Activated naive CD4-positive, alpha-beta T cell treated with anti-CD3 and anti-CD28 coated beads, Interleukin-2, amount 50 U/mL, for 24 hours (primary cell): Measurements from ENCODE around the gene SIK2.

ENCODE experiments used
- H3K27ac Mint-ChIP-seq: one replicate; pipeline ENCODE4 v1.8.0; 2021; ENCODE audit warnings: mild to moderate bottlenecking, mixed read lengths
- H3K27me3 Mint-ChIP-seq: one replicate; pipeline ENCODE4 v1.8.0; 2021; ENCODE audit warnings: mixed read lengths
- H3K36me3 Mint-ChIP-seq: one replicate; pipeline ENCODE4 v1.8.0; 2021; ENCODE audit warnings: mixed read lengths
- H3K4me1 Mint-ChIP-seq: one replicate; pipeline ENCODE4 v1.8.0; 2021; ENCODE audit warnings: mixed read lengths
- H3K4me3 Mint-ChIP-seq: one replicate; pipeline ENCODE4 v1.8.0; 2021; ENCODE audit warnings: mild to moderate bottlenecking, mixed read lengths
- H3K9me3 Mint-ChIP-seq: one replicate; pipeline ENCODE4 v1.8.0; 2021; ENCODE audit warnings: mixed read lengths

SIK2 gene

DNA sequence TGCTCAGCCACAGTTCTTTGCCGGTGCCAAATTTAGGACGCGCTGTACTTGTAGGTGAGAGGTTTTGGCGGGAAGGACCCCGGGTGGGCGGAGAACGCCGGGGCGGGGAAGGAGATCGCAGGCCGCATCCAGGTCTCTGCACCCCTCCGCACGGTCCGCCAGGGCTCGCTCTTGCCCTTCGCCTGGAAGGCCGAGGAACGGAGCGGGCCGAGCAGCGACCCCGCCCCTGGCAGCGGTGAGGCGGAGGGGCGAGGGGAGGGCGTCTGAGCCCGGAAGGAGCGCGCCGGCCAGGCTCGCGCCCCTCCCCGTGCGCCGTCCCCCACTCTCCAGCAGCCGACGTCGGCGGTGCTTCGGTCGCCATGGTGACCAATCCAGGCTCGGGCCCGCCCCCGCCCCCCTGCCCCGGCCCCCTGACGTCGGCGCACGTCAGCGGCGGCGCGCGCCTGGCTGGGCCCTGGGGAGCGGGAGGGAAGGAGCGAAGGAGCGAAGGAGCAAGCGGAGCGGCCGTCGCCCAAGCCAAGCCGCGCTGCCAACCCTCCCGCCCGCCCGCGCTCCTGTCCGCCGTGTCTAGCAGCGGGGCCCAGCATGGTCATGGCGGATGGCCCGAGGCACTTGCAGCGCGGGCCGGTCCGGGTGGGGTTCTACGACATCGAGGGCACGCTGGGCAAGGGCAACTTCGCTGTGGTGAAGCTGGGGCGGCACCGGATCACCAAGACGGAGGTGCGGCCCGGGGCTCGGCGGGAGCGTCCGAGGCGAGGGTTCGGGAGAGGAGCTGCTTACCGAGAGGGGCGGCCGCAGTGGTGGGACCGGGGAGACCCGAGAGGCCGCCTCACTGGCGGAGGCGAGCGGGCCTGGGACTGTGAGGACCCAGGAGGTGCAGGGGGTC, at the start of gene SIK2:
Gene SIK2 (plus strand): TSS at position 471 of the 886 bp plus-strand sequence. CDS start 115 bp downstream, at position 586.
- peak within 1 kb of the TSS; percentile 95 for H3K4me3 Mint-ChIP-seq
- H3K27me3 Mint-ChIP-seq: no peaks in the 10 kb centered on the region
- peak within 1 kb of the TSS; percentile 90 for H3K27ac Mint-ChIP-seq
- H3K9me3 Mint-ChIP-seq: no peaks in the 10 kb centered on the region
- H3K4me1 Mint-ChIP-seq: peaks cover 30% of the 10 kb centered on the region
- no peaks in the 10 kb centered on the region for H3K36me3 Mint-ChIP-seq

DNA sequence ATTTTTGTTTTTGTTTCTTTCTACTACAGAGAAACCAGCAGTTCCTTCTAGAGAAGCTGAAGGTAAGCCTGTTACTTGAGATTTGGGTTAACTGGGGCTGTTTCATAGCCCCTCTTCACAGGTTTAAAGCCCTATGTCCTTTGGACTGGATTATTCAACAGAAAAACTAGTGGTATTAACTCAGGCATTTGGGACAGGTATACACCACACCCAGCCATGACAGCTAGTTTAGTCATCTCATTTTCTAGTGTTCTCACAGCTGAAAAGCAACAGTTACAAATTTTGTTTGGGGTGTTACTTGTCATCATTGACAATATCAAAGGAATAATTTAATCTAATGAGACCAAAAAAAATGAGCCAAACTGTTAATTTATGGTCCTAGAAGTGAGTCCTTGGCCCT, 47.7 kb upstream of the SIK2 start:
- H3K27ac Mint-ChIP-seq: no peak overlapping the region
- H3K9me3 Mint-ChIP-seq: no peaks in the 10 kb centered on the region
- no peaks in the 10 kb centered on the region for H3K4me1 Mint-ChIP-seq
- no peaks in the 10 kb centered on the region for H3K36me3 Mint-ChIP-seq
- peaks cover 4% of the 10 kb centered on the region for H3K27me3 Mint-ChIP-seq
- H3K4me3 Mint-ChIP-seq: no peak overlapping the region

DNA sequence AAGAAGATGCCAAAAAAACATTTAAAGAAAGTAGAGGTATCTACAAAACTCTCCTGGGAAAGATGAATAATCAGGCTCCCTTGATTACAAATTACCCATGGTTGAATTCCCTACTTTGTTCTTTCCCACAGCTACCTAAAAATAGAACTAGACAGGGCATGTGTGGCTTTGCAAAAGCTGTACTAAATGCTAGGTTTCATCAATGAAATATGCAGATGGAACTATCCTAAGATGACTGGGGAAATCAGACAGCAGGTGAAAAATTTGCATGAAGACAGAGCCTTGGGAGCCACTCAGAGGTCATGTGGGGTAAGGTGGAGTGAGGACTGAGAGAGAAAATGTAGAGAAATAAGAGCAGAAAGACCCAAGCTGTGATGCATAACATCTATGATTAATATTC, 47.0 kb upstream of the SIK2 start:
- Mint-ChIP-seq H3K27ac (no peak overlapping the region), H3K9me3 (no peaks in the 10 kb centered on the region), H3K4me1 (no peaks in the 10 kb centered on the region), H3K27me3 (peaks cover 4% of the 10 kb centered on the region), H3K36me3 (no peaks in the 10 kb centered on the region), H3K4me3 (no peak overlapping the region)

DNA sequence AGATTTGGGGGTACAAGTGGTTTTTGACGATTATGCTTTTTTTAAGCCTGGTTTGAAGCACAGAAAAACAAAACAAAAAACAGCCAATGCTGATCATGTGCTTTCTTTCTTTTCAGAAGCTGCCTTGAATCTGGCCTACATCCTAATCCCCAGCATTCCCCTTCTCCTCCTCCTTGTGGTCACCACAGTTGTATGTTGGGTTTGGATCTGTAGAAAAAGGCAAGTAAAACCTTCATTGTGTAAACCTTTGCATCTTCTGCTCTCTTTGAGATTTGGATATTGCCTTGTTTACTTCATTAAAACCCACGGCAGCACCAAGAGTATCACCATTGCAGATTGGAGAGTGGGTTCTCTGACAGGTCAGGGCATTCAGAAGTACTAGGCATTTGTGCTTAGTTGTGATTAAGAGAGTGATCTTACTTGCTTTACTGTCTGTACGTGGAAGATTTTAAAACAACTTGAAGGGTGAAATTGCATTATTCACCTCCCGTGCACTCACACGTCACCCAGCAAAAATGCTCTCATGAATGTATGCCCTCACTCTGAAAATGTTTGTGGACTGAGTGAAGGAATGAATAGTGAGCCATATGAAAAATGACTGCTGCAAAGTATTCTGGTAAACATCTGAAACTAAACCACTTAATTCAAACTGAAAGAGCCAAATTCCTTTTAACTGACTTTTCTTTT, 44.7 kb upstream of the SIK2 start:
- Mint-ChIP-seq H3K27me3 (peaks cover 4% of the 10 kb centered on the region), H3K9me3 (no peaks in the 10 kb centered on the region), H3K4me1 (no peaks in the 10 kb centered on the region), H3K4me3 (no peak overlapping the region), H3K36me3 (no peaks in the 10 kb centered on the region), H3K27ac (no peak overlapping the region)

DNA sequence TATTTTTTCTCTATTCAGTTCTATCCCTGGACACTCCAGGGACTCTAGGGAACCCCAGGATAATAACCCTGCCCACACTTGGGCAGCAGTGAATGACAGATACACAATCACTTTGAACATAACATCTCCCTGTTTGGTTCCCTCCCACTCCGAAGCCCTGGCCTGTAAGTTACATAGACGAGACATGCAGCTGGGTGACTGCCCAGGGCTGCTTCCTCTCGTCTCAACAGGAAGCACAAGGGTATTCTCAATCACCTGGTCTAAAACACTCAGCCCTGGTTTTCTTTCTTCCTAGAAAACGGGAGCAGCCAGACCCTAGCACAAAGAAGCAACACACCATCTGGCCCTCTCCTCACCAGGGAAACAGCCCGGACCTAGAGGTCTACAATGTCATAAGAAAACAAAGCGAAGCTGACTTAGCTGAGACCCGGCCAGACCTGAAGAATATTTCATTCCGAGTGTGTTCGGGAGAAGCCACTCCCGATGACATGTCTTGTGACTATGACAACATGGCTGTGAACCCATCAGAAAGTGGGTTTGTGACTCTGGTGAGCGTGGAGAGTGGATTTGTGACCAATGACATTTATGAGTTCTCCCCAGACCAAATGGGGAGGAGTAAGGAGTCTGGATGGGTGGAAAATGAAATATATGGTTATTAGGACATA, 42.3 kb upstream of the SIK2 start:
- H3K4me1 Mint-ChIP-seq: no peaks in the 10 kb centered on the region
- H3K36me3 Mint-ChIP-seq: no peaks in the 10 kb centered on the region
- H3K4me3 Mint-ChIP-seq: no peak overlapping the region
- no peaks in the 10 kb centered on the region for H3K27me3 Mint-ChIP-seq
- no peaks in the 10 kb centered on the region for H3K9me3 Mint-ChIP-seq
- no peak overlapping the region for H3K27ac Mint-ChIP-seq

DNA sequence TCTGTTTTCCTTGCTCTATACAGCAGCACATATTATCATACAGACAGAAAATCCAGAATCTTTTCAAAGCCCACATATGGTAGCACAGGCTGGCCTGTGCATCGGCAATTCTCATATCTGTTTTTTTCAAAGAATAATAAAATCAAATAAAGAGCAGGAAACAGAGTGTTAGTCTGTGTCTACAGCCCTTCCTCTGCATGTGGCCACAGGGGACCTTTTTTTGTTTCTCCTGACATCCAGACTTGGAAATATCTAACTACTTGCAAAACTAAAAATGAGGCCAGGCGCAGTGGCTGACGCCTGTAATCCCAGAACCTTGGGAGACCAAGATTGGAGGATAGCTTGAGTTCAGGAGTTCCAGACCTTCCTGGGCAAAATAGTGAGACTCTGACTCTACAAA, 41.4 kb upstream of the SIK2 start:
- H3K27me3 Mint-ChIP-seq: no peaks in the 10 kb centered on the region
- H3K9me3 Mint-ChIP-seq: no peaks in the 10 kb centered on the region
- H3K36me3 Mint-ChIP-seq: no peaks in the 10 kb centered on the region
- no peaks in the 10 kb centered on the region for H3K4me1 Mint-ChIP-seq
- H3K4me3 Mint-ChIP-seq: no peak overlapping the region
- H3K27ac Mint-ChIP-seq: no peak overlapping the region

DNA sequence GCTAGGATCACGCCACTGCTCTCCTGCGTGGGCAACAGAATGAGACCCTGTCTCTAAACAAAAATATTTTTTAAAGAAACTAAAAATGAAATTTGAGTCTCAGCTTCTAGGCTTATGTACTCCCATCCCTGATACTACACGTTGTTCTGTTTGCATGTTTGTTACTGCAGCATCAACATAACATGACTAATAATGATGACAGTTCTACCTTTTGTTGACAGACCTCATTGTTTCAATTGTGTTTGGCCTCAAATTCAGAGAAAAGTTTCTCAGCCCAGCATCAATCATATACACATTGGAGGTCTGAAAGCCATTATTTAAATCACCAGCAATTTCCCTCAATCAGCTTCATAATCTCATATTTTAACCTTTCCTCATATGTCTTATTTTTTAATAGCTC, 40.9 kb upstream of the SIK2 start:
- Mint-ChIP-seq H3K9me3 (no peaks in the 10 kb centered on the region), H3K27me3 (no peaks in the 10 kb centered on the region), H3K4me3 (no peak overlapping the region), H3K4me1 (no peaks in the 10 kb centered on the region), H3K27ac (no peak overlapping the region), H3K36me3 (no peaks in the 10 kb centered on the region)

DNA sequence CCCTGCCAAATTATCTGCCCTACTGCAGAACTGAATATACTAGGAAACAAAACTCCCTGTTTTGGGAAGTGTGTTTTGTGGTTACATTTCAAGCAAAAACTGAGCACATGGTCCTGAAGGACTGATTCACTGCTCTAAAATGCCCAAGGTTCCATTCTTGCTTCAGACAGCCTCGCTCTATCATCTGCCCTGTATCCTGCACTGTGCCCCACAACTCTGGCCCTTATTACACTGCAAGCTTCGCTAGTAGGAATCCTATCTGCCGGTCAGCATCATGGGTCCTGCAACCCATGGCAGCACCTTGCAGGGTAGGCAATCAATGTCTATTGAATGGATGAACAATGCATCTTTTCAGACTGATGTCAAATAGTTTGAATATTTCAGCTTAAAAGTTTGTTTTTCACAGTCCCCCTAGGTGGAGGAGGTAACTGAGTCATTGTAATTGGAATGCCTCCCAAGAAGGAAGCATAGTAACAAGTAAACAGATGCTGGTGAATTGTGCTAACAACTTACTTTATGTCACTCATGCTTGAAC, 40.4 kb upstream of the SIK2 start:
- Mint-ChIP-seq H3K4me1 (no peaks in the 10 kb centered on the region), H3K27ac (no peak overlapping the region), H3K36me3 (no peaks in the 10 kb centered on the region), H3K27me3 (no peaks in the 10 kb centered on the region), H3K4me3 (no peak overlapping the region), H3K9me3 (no peaks in the 10 kb centered on the region)

DNA sequence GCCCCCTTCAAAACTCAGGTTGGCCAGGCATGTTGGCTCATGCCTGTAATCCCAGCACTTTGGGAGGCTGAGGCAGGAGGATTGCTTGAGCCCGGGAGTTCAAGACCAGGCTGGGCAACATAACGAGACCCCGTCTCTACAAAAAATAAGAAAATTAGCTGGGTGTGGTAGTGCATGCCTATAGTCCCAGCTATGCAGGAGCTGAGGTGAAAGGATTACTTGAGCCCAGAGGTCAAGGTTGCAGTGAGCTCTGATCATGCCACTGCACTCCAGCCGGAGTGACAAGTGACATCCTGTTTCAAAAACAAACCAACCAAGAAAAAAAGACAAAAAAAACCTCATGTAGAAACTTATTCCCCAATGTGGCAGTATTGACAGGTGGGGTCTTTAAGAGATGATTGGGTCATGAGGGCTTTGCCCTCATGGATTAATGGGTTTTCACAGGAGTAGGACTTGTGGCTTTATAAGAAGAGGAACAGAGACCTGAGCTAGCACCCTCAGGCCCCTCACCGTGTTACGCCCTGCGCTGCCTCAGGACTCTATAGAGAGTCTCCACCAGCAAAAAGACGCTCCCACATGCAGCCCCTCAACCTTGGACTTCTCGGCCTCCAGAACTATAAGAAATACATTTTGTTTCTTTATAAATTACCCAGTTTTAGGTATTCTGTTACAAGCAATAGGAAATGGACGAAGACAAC, 39.4 kb upstream of the SIK2 start:
- Mint-ChIP-seq H3K4me3 (no peak overlapping the region), H3K27me3 (no peaks in the 10 kb centered on the region), H3K9me3 (no peaks in the 10 kb centered on the region), H3K36me3 (no peaks in the 10 kb centered on the region), H3K27ac (no peak overlapping the region), H3K4me1 (no peaks in the 10 kb centered on the region)

DNA sequence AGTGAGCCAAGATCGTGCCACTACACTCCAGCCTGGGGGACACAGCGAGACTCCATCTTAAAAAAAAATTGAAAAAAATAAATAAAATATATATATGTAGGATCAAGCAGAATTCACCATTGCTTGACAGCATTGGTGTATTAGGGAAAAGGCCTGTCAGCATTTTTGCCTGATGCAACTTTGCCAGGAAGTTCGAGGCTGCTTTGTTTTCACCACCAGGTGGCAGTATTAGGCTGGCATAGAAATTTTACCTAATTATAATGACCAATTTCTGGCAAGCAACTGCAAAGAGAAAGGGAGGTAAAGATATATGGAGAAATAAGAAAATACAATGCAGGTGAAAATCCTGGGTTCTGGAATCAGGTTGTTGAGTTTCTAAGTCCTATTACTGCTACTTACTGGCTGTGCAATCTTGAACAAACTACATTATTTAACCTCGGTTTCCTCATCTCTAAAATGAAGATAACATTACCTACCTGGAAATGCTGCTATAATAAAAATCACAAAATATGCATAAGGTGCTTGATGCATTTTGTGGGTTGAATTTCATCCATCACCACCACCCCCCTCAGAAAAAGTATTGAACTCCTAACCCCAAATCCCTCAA, 37.0 kb upstream of the SIK2 start:
- no peaks in the 10 kb centered on the region for H3K4me1 Mint-ChIP-seq
- H3K9me3 Mint-ChIP-seq: no peaks in the 10 kb centered on the region
- no peak overlapping the region for H3K4me3 Mint-ChIP-seq
- no peak overlapping the region for H3K27ac Mint-ChIP-seq
- H3K27me3 Mint-ChIP-seq: no peaks in the 10 kb centered on the region
- no peaks in the 10 kb centered on the region for H3K36me3 Mint-ChIP-seq

DNA sequence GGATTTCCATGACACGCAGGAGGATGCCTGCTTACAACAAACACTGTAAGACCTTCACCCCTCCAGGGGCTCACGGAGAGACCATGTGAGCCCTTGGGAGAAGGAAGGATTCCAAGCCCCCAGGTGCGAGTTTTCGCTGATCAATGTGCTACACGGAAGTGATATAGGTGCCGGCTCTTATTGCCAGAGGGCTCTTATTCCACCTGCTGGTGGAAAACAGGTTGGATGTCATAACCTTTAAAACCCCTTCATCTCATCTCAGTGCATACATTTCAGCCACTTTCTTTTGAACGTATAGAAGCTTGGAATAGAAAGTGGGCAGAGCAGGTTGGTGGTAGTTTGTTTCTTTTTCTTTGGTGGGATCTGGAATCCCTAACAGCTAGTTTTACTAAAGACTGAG, 35.9 kb upstream of the SIK2 start:
- no peak overlapping the region for H3K27ac Mint-ChIP-seq

DNA sequence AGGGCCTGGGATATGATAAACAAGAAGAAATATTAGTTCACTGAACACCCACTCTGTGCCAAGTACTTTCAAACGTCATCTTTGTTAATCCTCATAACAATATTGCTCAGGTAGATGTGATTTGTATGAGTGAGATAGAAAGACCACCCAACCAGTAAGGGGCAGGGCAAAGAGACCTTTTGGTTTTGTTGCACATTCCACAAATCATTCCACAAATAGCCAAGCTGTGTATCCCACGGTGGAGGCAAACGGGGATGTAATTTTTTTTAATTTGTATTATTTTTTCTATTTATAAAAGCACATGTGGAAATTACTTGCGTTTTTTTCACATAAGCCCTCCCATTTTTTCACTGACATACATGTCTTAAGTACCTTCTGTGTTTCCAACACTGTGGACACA, 32.8 kb upstream of the SIK2 start:
- H3K4me1 Mint-ChIP-seq: no peaks in the 10 kb centered on the region
- no peak overlapping the region for H3K4me3 Mint-ChIP-seq
- H3K9me3 Mint-ChIP-seq: no peaks in the 10 kb centered on the region
- no peak overlapping the region for H3K27ac Mint-ChIP-seq
- H3K36me3 Mint-ChIP-seq: no peaks in the 10 kb centered on the region
- H3K27me3 Mint-ChIP-seq: peaks cover 1% of the 10 kb centered on the region

More for the DNA sequence above, 35.9 kb upstream of the SIK2 start:
- H3K27me3 Mint-ChIP-seq: peaks cover 1% of the 10 kb centered on the region
- no peaks in the 10 kb centered on the region for H3K9me3 Mint-ChIP-seq
- H3K4me1 Mint-ChIP-seq: no peaks in the 10 kb centered on the region
- no peaks in the 10 kb centered on the region for H3K36me3 Mint-ChIP-seq
- H3K4me3 Mint-ChIP-seq: no peak overlapping the region

DNA sequence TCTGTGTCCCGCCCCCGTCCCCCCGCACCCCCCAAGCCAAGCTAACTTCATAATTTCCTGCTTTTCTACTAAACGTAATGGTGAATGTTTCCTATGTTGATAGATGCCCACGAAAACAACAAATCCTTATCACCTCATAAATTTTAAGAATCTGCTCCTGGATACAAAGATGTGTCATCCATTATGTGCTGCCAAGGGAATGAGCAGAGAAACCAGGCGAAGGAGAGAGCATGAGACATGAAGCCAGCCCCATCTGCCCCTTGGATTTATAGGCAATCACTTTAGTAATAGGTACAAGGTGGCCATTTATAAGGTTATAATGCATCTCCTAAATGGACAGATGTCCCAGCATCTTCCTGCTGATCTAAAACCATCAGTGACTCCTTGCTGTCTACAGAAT, 31.5 kb upstream of the SIK2 start:
- Mint-ChIP-seq H3K4me1 (no peaks in the 10 kb centered on the region), H3K27me3 (peaks cover 1% of the 10 kb centered on the region), H3K27ac (no peak overlapping the region), H3K4me3 (no peak overlapping the region), H3K36me3 (no peaks in the 10 kb centered on the region), H3K9me3 (no peaks in the 10 kb centered on the region)

DNA sequence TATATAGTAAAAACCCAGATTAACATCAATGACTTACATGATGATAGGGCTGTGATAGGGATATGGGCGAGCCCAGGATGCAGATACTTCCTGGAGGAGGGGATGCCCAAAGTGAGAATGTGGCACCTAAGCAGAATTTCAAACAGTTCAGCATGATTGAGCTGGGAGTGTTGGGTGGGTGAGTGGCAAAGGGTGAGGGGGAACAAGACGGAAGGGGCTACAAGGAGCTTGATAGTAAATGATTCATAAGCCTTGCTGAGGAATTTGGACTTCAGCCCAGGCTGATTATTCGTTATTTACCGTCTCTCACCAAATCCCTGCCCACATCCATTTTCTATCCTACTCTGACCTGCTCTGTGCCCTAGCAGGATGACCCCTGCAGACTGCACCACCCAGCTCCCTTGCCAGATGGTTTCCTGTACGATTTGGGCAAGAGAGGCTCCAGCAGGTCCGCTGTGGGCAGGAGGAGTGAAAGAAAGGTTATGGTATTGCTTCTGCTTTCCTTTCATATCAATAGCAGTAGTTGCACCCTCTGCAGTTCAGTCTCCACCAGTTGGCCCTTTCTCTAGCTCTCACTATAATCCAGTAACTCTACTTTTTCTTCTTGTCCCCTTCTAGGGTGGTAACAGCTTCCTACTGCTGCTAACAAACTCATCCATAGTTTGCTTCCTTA, 30.3 kb upstream of the SIK2 start:
- H3K27ac Mint-ChIP-seq: no peak overlapping the region
- H3K36me3 Mint-ChIP-seq: no peaks in the 10 kb centered on the region
- H3K4me3 Mint-ChIP-seq: no peak overlapping the region
- no peaks in the 10 kb centered on the region for H3K9me3 Mint-ChIP-seq
- no peaks in the 10 kb centered on the region for H3K4me1 Mint-ChIP-seq
- peaks cover 1% of the 10 kb centered on the region for H3K27me3 Mint-ChIP-seq
